GM12864 (cell line): ENCODE results near the gene DAB1.

Experiments used
- DNase-seq: peaks from one replicate; pipeline ENCODE4 v3.0.0-alpha.2; 2011; ENCODE audit warnings: low read depth
- H3K4me3 ChIP-seq: 2 replicates; pipeline ENCODE4 v1.5.1; 2011; ENCODE audit warnings: mild to moderate bottlenecking, low read depth, low read length, control low read depth
- TF ChIP-seq, protein P1 (sequence below): IDR thresholded peaks from 2 replicates; pipeline ENCODE4 v1.5.1; 2011; ENCODE audit warnings: low read depth, mild to moderate bottlenecking, moderate library complexity, low read length, control low read depth, inconsistent platforms; ENCODE audit errors: missing control alignments

The DAB1 gene

DNA sequence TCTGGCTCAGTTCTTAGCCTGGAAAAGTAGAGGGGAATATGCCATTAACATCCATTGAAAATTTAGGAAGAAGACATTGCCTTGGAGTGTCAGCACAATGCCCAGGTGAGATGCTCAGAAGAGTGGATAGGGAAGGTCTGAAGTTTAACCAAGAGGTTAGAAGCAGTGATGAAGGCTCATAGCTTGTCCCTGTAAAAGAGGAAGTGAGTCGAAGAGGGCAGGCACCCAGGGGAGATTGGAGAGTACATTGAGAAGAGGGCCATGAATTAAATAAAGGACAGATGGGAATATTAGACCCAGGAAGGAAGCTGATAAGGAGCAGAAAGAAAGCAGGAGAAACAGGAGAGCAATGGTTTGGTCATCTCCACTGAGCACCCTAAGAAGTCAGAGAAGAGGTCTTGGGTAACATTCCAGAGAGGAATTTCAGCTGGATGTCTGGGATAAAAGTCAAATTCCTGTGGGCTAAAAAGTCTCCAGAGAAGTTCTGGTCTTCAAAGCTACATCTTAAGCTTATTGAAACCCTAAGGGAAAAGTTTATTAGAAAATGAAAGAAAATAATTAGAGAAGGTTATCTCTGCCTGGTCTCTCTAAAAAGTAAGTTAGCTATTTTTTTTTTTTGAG lies 475.3 kb downstream of the DAB1 start:
- no peak overlapping the region for H3K4me3 ChIP-seq
- TF ChIP-seq, protein P1, sequence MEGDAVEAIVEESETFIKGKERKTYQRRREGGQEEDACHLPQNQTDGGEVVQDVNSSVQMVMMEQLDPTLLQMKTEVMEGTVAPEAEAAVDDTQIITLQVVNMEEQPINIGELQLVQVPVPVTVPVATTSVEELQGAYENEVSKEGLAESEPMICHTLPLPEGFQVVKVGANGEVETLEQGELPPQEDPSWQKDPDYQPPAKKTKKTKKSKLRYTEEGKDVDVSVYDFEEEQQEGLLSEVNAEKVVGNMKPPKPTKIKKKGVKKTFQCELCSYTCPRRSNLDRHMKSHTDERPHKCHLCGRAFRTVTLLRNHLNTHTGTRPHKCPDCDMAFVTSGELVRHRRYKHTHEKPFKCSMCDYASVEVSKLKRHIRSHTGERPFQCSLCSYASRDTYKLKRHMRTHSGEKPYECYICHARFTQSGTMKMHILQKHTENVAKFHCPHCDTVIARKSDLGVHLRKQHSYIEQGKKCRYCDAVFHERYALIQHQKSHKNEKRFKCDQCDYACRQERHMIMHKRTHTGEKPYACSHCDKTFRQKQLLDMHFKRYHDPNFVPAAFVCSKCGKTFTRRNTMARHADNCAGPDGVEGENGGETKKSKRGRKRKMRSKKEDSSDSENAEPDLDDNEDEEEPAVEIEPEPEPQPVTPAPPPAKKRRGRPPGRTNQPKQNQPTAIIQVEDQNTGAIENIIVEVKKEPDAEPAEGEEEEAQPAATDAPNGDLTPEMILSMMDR, result no peak
- no peak for DNase-seq
